GM12874 (cell line): ENCODE results near the gene PIP5K1C.

ENCODE experiments used
- TF ChIP-seq, protein P1 (sequence below): IDR thresholded peaks from 2 replicates; pipeline ENCODE4 v1.5.1; 2011; ENCODE audit warnings: low read depth, mild to moderate bottlenecking, control low read depth, low read length, moderate library complexity; ENCODE audit not compliant: insufficient read depth

PIP5K1C gene

DNA sequence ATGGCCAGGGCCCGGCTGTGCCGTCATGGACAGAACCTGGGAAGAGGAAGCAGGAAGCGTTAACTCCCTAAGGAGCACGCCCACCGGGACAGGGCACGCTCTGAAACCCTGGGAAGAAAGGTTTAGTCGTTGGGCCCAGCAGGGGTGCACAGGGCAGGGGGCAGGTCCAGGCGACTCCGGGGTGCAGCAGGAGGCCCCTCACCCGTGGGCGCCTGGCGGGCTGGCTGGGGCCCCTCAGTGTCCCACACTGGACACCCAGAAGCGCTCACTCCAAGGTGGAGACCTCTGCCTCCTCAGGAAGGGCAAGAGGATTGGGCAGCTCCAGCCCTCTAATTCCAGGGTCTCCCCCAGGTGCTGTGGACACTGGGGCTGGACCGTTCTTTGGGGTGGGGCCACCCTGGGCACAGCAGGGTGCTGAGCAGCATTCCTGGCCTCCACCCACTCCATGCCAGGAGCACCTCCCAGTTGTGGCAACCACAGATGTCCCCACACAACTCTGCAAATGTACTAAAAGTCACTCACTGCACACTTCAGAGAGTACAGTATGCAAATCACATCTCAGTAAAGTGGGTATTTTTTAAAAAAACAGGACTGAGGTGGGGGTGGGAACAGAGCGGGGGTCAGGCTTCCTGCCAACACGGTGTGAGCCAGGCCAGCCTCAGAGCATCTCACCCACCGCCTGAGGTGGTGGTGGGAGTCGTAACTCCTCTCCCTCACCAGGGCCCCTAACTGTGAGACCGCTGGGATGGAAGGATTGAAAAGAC lies 35.2 kb downstream of the PIP5K1C start:
- TF ChIP-seq, protein P1, sequence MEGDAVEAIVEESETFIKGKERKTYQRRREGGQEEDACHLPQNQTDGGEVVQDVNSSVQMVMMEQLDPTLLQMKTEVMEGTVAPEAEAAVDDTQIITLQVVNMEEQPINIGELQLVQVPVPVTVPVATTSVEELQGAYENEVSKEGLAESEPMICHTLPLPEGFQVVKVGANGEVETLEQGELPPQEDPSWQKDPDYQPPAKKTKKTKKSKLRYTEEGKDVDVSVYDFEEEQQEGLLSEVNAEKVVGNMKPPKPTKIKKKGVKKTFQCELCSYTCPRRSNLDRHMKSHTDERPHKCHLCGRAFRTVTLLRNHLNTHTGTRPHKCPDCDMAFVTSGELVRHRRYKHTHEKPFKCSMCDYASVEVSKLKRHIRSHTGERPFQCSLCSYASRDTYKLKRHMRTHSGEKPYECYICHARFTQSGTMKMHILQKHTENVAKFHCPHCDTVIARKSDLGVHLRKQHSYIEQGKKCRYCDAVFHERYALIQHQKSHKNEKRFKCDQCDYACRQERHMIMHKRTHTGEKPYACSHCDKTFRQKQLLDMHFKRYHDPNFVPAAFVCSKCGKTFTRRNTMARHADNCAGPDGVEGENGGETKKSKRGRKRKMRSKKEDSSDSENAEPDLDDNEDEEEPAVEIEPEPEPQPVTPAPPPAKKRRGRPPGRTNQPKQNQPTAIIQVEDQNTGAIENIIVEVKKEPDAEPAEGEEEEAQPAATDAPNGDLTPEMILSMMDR: no peak

- TF ChIP-seq, protein P1: no peak
These were observed 36.4 kb downstream of the PIP5K1C start for GRCh38 chr19:3663838-3664237.

GRCh38 chr19:3661284-3662238 lies 38.7 kb downstream of the PIP5K1C start:
- TF ChIP-seq, protein P1: no peak

DNA sequence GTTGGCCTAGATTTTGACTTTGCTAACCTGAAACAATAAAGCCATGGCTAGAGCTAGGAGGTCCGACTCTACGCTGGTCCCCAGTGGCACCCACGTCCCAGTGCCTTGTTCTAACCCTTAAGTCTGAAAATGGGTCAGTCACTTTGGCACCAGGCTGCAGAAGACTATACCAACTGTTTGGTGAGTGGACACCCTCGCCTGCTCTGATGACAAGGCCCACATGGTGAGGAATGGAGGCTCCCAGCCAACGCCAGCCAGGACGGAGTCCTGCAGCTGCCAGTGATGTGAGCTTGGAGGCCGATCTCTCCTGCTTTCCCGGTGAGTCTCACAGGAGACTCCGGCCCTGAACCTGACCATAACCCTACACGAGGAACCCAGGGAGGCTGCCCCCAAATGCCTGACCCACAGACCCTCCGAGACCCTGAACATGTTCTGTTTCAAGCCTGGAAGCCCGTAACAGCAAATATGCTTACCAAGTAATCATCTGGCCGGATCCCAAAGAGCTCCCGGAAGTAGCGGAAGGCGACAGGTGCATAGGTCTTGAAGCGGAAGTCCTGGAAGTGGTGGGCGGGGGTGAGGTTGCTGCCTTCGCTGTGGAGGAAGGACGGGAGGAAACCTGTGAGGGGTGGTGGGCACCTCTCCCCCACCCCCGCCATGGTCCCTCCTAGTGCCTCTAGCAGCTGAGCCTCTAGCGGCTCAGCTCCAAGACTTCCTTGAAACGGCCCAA lies 39.6 kb downstream of the PIP5K1C start:
- TF ChIP-seq, protein P1: no peak

DNA sequence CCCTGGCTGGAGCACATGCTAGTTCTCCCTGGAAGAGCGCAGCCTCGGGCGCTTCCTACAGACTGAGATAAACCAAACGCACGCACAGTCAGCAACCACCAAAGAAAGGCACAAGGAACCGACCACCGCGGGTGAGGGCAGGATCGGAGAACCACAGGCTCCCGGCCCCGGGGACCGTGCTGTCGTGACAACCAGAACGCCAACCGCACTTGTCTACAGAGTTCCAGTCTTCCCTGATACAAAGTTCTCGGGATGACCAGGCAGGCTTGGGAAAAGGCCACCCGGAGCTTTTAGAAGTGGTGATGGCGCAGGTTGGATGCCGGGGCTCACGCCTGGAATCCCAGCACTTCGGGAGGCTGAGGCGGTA lies 40.5 kb downstream of the PIP5K1C start:
- TF ChIP-seq, protein P1: no peak

- TF ChIP-seq, protein P1: no peak
These were observed 41.2 kb downstream of the PIP5K1C start for GRCh38 chr19:3658870-3659745.
